HG03095 (cell line): Measurements from ENCODE around the gene KCNIP2.
"Not testable (repeated sequence)": the region's sequence is repeated elsewhere in the genome, so short reads cannot be mapped to it uniquely, and the experiment has no call there.

Experiments
- ATAC-seq: cut with Tn5 transposase; IDR thresholded peaks from one replicate; pipeline ENCODE4 v1.9.1; 2021; ENCODE audit warnings: moderate library complexity; ENCODE audit not compliant: unreplicated experiment

KCNIP2 gene

DNA sequence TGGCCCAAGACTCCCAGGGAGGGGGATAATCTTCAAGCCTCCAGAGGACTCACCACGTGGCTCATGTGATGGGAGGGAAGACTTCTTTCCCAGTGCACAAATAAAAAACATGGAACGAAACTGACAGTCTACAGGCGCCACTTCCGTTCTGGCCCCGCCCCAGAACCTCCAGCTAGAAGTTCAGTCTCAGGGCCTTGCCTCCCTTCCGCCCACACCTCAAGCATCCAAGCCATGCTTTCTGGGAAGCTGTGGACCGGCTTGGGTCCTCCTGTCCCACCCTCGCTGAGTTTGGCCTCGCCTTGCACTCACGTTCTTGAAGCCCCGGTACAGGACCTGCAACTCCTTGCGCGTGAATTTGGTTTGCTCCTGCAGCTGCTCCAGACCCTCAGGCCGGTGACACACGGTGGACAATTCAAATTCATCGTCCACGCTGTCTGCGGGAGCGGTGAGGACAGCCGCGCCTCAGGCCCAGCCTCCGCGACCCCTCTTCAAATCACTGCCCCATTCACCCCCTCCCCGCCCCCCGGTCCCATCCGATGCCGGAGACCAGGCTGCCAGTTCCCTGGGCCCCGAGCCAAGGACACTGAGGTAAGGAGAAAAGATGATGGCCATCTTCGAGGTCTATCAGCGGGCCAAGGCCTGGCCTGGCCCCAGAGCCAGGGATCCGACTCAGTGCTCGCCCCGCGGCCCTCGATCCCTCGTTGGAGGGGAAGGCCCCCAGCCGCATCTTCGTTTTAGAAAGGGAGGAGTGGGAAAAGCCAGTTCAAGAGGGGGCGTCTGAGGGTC, 14.6 kb downstream of the KCNIP2 start:
- no peak for ATAC-seq

- ATAC-seq = no peak
Observed at GRCh38 chr10:101827919-101828600, 15.5 kb downstream of the KCNIP2 start.

GRCh38 chr10:101826852-101827434, 16.7 kb downstream of the KCNIP2 start:
- no peak for ATAC-seq

- no peak for ATAC-seq
Observed at GRCh38 chr10:101824736-101825135, 18.9 kb downstream of the KCNIP2 start.

- peak; percentile 21 for ATAC-seq
Observed at GRCh38 chr10:101818872-101819633, 24.5 kb downstream of the KCNIP2 start.

DNA sequence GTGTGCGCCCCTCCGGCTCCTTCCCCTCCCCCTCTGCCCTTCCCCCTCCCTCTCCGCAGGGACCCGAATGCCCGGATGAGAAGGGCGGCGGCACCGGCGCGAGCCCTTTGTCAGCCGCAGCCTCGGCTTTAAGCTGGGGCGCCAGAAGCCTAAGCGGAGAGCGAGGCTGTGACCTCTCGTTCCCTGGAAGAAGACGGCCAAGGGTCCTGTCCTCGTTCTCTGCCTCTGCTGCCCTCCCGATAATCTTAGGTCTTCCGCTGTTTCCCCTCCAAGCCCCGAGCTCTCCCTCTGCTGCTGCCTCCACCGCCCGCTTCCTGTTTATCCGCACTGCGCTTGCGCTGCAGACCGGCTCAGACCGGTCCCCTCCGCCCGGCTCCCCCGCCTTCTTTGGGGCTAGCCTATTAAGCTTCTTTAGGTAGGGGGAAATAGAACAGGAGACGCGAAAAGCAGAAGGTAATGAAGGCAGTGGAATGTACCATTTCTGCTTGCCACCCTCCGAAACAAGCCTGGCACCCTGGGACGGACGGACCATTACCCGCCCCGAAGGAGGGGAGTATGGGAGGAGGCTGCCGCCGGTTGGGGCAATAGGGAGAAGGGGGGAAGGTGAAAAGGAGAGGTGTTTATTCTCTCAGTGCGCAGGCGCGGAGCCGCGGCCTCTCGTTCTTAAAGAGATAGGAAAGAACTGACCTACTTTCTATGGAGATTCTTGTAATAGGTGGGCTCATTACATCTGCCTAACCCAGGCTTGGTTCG, 25.3 kb downstream of the KCNIP2 start, which contains the start of gene OGA:
TSS of gene OGA (minus strand) at position 326 of the 753 bp plus-strand sequence. CDS start 422 bp downstream, outside the sequence.
- peak; percentile 66 for ATAC-seq

GRCh38 chr10:101817337-101818118, 26.1 kb downstream of the KCNIP2 start:
- ATAC-seq = no peak

DNA sequence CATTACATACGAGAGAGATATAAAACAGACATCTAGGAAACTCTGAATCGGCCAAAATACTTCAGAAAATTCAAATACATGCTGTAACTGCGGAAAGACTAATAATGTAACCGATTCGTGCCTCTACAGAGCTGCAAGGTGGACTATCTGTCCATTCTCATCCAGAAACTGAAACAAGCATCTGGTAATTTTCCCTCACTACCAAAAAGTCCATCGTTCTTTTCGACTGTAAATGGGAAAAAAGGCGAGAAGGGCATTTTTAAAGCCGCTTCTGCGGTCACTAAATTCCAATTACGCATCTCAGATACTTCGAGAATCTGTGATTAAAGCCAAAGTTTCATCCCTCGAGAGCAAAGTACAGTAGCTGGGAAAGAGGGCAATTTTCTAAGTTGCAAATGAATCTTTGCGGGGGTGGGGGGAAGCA, 26.7 kb downstream of the KCNIP2 start:
- no peak for ATAC-seq

- no peak for ATAC-seq
Observed at GRCh38 chr10:101816376-101816775, 27.2 kb downstream of the KCNIP2 start.

DNA sequence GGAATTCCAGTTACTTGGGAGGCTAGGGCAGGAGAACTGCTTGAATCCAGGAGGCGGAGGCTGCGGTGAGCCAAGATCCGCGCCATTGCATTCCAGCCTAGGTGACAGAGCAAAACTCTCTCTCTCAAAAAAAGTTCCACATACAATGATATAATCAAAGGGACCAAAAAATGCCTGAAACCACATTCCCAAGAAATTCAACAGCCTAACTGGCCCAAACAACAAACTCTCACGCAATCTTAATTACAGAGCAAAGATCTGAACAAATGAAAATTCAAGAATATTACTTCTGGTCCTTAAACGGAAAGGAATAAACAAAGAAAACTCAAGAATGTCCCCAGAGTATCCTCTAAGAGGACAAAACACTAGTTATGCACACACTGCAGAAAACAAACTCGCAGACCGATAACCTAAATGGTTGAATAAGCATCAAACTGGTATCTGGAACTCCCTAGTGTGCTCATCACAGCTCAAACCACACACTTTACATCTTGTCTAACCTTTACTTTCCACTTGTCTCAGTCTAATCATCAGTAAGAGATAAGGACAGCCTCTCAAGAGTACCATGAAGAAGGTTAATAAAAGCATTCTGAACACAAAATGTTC, 29.0 kb downstream of the KCNIP2 start:
- peak; percentile 28 for ATAC-seq

GRCh38 chr10:101812606-101813005, 31.0 kb downstream of the KCNIP2 start:
- ATAC-seq = no peak

DNA sequence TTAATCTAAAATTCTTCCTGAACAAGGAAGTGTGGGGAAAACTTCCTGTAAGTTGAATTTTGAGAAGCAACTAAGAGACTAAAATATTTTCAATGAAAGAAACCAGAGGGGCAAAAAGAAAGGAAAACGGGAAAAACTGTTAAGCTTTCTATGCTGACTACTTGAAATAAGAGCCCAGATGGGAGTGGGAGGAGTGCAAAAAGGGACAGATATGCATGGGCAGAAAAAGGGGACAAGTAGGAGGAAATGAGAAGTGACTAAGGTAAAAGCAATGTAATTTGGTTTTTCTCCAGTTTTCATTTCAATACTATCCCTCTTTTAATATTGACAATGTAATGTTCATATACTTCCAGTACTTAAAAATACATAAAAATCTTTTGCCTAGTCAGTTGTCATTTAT, 36.4 kb downstream of the KCNIP2 start:
- ATAC-seq = no peak

- no peak for ATAC-seq
Observed at GRCh38 chr10:101803511-101803910, 40.1 kb downstream of the KCNIP2 start.

- ATAC-seq = no peak
Observed at GRCh38 chr10:101797403-101798059, 46.1 kb downstream of the KCNIP2 start.

- ATAC-seq = no peak
Observed at GRCh38 chr10:101793526-101793925, 50.1 kb downstream of the KCNIP2 start.

GRCh38 chr10:101789686-101790085, 53.9 kb downstream of the KCNIP2 start:
- ATAC-seq = no peak

DNA sequence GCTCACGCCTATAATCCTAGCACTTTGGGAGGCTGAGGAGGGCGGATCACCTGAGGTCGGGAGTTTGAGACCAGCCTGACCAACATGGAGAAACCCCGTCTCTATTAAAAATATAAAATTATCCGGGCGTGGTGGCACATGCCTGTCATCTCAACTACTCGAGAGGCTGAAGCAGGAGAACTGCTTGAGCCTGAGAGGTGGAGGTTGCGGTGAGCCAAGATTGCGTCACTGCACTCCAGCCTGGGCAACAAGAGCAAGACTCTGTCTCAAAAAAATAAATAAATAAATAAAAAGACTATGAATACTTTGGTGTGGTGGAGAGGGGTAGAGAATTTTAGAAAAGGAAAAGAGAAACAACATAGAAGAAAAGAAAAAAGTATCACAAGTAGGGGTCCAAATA, 54.4 kb downstream of the KCNIP2 start:
- not testable (repeated sequence) for ATAC-seq

DNA sequence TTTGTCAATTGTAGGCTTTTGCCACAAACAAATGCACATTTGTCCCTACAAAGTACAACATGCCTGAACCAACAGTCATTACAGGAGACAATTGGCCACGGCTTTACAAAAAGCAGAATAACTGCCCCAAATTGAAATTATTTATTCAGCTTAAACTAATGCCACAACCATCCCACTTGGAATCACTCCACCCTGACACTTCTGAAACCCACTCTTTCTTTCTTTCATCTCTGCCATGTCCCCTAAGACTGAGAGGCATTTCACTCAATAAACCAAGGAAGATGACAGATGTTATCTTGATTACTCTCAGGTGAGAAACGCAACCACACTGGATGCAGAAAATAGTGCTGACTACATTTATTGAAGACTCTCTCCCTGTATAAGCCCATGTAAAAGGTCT, 57.8 kb downstream of the KCNIP2 start:
- no peak for ATAC-seq

DNA sequence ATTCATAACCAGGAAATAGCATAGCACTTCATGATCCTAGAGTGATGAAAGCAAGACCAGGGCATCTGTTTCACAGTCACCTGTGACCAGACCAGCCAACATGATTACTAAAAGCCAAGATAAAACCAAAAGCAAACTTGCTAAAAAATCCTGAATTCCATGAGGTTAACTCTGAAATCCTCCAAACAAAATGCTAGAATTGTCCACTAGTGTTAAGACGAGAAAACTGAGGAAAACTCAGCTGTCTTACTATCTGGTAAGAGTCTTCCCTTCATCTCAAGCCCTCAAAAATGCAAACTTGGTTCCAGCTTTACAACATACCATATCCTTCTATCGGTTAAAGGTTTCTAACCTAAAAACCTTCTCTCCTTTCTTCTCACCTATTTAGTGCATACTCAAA, 59.0 kb downstream of the KCNIP2 start:
- no peak for ATAC-seq
